ENCODE results near the gene HOXD4.
A peak's percentile ranks its signal among the peaks of the same experiment; 100 is the strongest.

HOXD4 gene

DNA sequence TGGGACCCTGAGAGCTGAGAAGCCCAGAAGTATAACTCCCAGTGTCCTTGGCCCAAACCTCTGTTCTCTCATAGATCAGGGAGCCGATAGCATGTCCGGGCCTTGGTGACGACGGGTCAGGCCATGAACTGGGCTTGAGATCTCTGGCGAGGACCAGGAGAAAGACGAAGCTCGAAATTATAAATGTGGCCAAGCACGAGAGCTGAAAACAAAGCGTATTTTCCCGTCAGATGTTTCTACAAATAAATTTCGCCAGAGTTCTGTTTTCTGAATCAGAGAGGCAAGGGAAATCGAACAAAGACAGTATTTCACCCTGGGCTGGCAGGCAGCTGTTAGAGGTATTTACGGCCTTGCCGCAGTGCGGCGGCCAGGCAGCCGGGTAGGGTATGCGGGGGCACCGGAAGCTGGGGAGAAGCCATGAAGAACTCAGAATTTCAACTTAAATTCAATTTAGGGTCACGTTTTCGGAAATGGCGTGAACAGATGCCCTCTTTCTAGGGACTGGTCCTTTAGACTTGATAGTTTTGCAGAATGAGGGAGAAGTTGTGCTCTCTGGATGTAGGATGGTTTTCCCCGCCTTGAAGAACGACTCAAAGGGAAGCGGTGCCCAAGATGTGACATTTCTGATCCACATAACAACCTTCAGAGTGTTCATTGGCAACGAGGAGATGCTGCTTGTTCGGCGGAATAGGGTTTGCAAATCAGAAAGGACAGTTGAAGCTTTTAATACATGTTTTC lies 12.3 kb upstream of the HOXD4 start:
- no peak overlapping the region for H3K4me3 ChIP-seq (ENCODE audit: low read depth, low read length)
- TF ChIP-seq CTCF (IDR thresholded peaks at IDR 0.05; ENCODE audit: insufficient read depth, low read depth, low read length, missing control alignments), result no peak
- DNase-seq (ENCODE audit: low read depth), result no peak

GRCh38 chr2:176139661-176140512 lies 11.5 kb upstream of the HOXD4 start:
- peak overlapping the region; percentile 52 for H3K4me3 ChIP-seq (ENCODE audit: low read depth, low read length)
- no peak for TF ChIP-seq CTCF (IDR thresholded peaks at IDR 0.05; ENCODE audit: insufficient read depth, low read depth, low read length, missing control alignments)
- DNase-seq (ENCODE audit: low read depth), result no peak

- peak; percentile 84 for DNase-seq (ENCODE audit: low read depth)
- H3K4me3 ChIP-seq (ENCODE audit: low read depth, low read length), result peak overlapping the region; percentile 52
- TF ChIP-seq CTCF (IDR thresholded peaks at IDR 0.05; ENCODE audit: insufficient read depth, low read depth, low read length, missing control alignments), result peak; percentile 90
Observed at GRCh38 chr2:176140513-176141317, 10.6 kb upstream of the HOXD4 start.

DNA sequence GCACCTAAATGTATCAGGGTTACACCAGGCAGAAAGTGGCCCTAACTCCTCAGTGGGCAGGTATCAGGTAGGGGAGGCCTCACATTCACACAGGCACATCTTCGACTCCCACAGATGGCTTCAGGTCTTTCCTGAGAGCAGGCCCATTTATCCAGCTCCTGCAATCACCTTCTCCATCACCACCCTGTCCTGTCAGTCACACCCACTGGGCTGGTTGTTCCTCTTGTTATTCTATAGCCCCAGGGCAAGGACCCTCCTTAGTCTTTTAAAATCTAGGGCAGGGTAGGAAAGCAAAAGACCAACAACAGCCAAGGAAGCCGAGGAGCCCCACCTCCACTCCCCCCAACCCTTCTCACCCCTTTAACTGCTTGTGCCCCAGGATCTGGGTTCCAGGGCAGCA lies 9.1 kb upstream of the HOXD4 start:
- TF ChIP-seq CTCF (IDR thresholded peaks at IDR 0.05; ENCODE audit: insufficient read depth, low read depth, low read length, missing control alignments), result no peak

GRCh38 chr2:176145085-176145969 lies 6.0 kb upstream of the HOXD4 start:
- H3K4me3 ChIP-seq (ENCODE audit: low read depth, low read length), result no peak overlapping the region
- no peak for DNase-seq (ENCODE audit: low read depth)
- no peak for TF ChIP-seq CTCF (IDR thresholded peaks at IDR 0.05; ENCODE audit: insufficient read depth, low read depth, low read length, missing control alignments)

More for the DNA sequence above, 9.1 kb upstream of the HOXD4 start:
- DNase-seq (ENCODE audit: low read depth), result no peak
- no peak overlapping the region for H3K4me3 ChIP-seq (ENCODE audit: low read depth, low read length)

DNA sequence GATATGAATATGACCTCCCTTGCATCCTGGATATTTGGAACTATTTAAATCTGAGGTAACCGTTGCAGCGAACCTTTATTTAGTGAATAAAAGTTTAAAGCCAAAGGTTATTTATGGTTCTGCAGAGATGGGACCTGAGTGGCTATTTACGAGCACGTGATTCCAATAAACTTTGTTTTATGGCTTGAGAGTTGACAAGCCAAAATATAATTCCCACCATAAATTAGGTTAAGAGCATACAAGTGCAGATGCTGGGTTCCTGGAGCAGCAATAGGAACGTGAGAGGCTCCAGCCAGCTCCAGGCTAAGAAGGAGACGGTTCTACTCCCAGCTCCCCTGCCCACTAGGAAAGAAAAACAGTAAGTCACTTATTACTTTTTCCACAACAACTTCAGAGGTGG lies 5.2 kb upstream of the HOXD4 start:
- no peak for TF ChIP-seq CTCF (IDR thresholded peaks at IDR 0.05; ENCODE audit: insufficient read depth, low read depth, low read length, missing control alignments)
- H3K4me3 ChIP-seq (ENCODE audit: low read depth, low read length), result no peak overlapping the region
- no peak for DNase-seq (ENCODE audit: low read depth)

All from GM12865 (cell line).